Measurements from ENCODE around the gene GRIP1.

Gene GRIP1

GRCh38 chr12:66441905-66442559, 236.8 kb downstream of the GRIP1 start:
- DNase-seq: no peak

GRCh38 chr12:66438601-66439000, 240.3 kb downstream of the GRIP1 start:
- DNase-seq: no peak

GRCh38 chr12:66430106-66430505, 248.8 kb downstream of the GRIP1 start:
- DNase-seq: no peak

GRCh38 chr12:66428870-66429269, 250.0 kb downstream of the GRIP1 start:
- DNase-seq: no peak

- DNase-seq: no peak
Measured at GRCh38 chr12:66428261-66428660, 250.6 kb downstream of the GRIP1 start.

GRCh38 chr12:66426696-66427095, 252.2 kb downstream of the GRIP1 start:
- DNase-seq: no peak

GRCh38 chr12:66423266-66423665, 255.6 kb downstream of the GRIP1 start:
- no peak for DNase-seq

GRCh38 chr12:66418908-66419307, 260.0 kb downstream of the GRIP1 start:
- DNase-seq: no peak

- DNase-seq: no peak
Measured at GRCh38 chr12:66417217-66417616, 261.7 kb downstream of the GRIP1 start.

- peak; percentile 63 for DNase-seq
Measured at GRCh38 chr12:66409195-66409871, 269.5 kb downstream of the GRIP1 start.

GRCh38 chr12:66405395-66405794, 273.5 kb downstream of the GRIP1 start:
- no peak for DNase-seq

- no peak for DNase-seq
Measured at GRCh38 chr12:66403746-66404145, 275.1 kb downstream of the GRIP1 start.

GRCh38 chr12:66399911-66400306, 279.0 kb downstream of the GRIP1 start:
- no peak for DNase-seq

- no peak for DNase-seq
Measured at GRCh38 chr12:66398931-66399910, 279.7 kb downstream of the GRIP1 start.

GRCh38 chr12:66397574-66398290, 281.1 kb downstream of the GRIP1 start:
- no peak for DNase-seq

- DNase-seq: no peak
Measured at GRCh38 chr12:66393890-66394289, 285.0 kb downstream of the GRIP1 start.

- no peak for DNase-seq
Measured at GRCh38 chr12:66392266-66392915, 286.5 kb downstream of the GRIP1 start.

GRCh38 chr12:66388517-66388916, 290.4 kb downstream of the GRIP1 start:
- DNase-seq: peak; percentile 87

- DNase-seq: no peak
Measured at GRCh38 chr12:66387117-66387516, 291.8 kb downstream of the GRIP1 start.

GRCh38 chr12:66380769-66381535, 297.9 kb downstream of the GRIP1 start:
- no peak for DNase-seq

- DNase-seq: peak; percentile 63
Measured at GRCh38 chr12:66379616-66380015, 299.3 kb downstream of the GRIP1 start.
